HepG2 (cell line): ENCODE measurements around the gene DOCK2. TPM values are rescaled to one million over a fixed set of nuclear protein-coding genes. Genes with fewer than 3 reads are reported as not detected.

Source experiments
- NONO ChIP-seq, 2 experiments: fragments of 450-650 bp in 1 of 2; sonication (generic) in 1 of 2; formaldehyde crosslinking in 1 of 2; IDR thresholded peaks in 1 of 2; conservative IDR thresholded peaks in 1 of 2; 2 replicates each; pipeline versions ENCODE4 v1.6.1 to v1.8.0; 2017 to 2022; ENCODE audit warnings: mild to moderate bottlenecking in 1 of 2, missing genetic modification reagents in 1 of 2, moderate library complexity in 1 of 2
- PITX1 ChIP-seq: sonication (generic); formaldehyde crosslinking; IDR thresholded peaks from 2 replicates; pipeline ENCODE4 v1.5.1; 2020; ENCODE audit warnings: mild to moderate bottlenecking, missing genetic modification reagents
- ZFP82 ChIP-seq: sonication (generic); formaldehyde crosslinking; IDR thresholded peaks from 2 replicates; pipeline ENCODE4 v1.5.1; 2020; ENCODE audit warnings: mild to moderate bottlenecking, missing genetic modification reagents, borderline replicate concordance
- polyA plus RNA-seq, 8 experiments: library from polyadenylated mRNA; depleted of rRNA in 3 of 8; stranded (reverse) in 7 of 8; unstranded in 1 of 8; fragments of >200 nt; fragmentation: Illumina TruSeq in 4 of 8; extraction: Trizol in 4 of 8; gene quantifications; 2 replicates each; pipeline versions ENCODE4 v1.2.1 to v1.2.3, GENCODE V29; 2011 to 2016; ENCODE audit warnings: low read depth in 4 of 8, missing spikeins in 1 of 8, mixed read lengths in 1 of 8; ENCODE audit not compliant: insufficient read depth in 1 of 8
- total RNA-seq, 5 experiments: library from RNA; depleted of rRNA; stranded (reverse); fragments of >200 nt; fragmentation: Illumina TruSeq; extraction: Trizol; gene quantifications; 2 replicates each; pipeline ENCODE4 v1.2.3, GENCODE V29; 2016; ENCODE audit warnings: low read depth in 1 of 5
- TF ChIP-seq, protein P1 (sequence below): sonication (generic); formaldehyde crosslinking; IDR thresholded peaks from 2 replicates; pipeline ENCODE4 v1.4.0; 2020; ENCODE audit warnings: missing genetic modification reagents
- TF ChIP-seq, protein P2 (sequence below), 2 experiments: fragments of 450-650 bp in 1 of 2; sonication (generic) in 1 of 2; formaldehyde crosslinking in 1 of 2; IDR thresholded peaks; 2 replicates each; pipeline versions ENCODE4 v1.6.1 to v1.8.0; 2016 to 2022; ENCODE audit warnings: antibody characterized with exemption in 1 of 2, mild to moderate bottlenecking in 1 of 2, missing genetic modification reagents in 1 of 2

DOCK2 gene
- total and polyA plus RNA-seq, 2 of the 13 experiments (the other 11 are each of a cell fraction or from before 2014, with no cell fraction given), result not detected

DNA sequence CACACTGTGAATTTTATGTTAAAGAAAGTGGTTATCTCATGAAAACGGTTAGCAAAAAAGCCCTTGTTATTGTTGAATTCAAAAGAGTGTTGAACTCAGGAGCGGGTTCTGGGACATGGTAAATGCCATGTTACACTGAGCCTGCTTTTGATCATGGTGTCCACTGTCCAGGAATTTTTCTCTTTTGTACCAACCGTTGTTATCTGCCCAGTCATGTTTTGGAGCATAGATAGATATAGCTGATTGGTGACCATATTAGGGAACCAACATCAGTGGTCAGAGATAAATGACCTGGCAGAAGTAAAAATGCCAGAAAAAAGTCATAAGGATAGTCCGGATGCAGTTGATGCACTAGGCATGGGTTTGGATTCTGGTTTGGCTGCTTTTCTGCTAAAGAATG is 29.3 kb downstream of the DOCK2 start (continued):
- TF ChIP-seq, protein P1, sequence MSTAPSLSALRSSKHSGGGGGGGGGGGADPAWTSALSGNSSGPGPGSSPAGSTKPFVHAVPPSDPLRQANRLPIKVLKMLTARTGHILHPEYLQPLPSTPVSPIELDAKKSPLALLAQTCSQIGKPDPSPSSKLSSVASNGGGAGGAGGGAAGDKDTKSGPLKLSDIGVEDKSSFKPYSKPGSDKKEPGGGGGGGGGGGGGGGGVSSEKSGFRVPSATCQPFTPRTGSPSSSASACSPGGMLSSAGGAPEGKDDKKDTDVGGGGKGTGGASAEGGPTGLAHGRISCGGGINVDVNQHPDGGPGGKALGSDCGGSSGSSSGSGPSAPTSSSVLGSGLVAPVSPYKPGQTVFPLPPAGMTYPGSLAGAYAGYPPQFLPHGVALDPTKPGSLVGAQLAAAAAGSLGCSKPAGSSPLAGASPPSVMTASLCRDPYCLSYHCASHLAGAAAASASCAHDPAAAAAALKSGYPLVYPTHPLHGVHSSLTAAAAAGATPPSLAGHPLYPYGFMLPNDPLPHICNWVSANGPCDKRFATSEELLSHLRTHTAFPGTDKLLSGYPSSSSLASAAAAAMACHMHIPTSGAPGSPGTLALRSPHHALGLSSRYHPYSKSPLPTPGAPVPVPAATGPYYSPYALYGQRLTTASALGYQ (CRISPR knock-in tag), result no peak
- TF ChIP-seq, protein P2, sequence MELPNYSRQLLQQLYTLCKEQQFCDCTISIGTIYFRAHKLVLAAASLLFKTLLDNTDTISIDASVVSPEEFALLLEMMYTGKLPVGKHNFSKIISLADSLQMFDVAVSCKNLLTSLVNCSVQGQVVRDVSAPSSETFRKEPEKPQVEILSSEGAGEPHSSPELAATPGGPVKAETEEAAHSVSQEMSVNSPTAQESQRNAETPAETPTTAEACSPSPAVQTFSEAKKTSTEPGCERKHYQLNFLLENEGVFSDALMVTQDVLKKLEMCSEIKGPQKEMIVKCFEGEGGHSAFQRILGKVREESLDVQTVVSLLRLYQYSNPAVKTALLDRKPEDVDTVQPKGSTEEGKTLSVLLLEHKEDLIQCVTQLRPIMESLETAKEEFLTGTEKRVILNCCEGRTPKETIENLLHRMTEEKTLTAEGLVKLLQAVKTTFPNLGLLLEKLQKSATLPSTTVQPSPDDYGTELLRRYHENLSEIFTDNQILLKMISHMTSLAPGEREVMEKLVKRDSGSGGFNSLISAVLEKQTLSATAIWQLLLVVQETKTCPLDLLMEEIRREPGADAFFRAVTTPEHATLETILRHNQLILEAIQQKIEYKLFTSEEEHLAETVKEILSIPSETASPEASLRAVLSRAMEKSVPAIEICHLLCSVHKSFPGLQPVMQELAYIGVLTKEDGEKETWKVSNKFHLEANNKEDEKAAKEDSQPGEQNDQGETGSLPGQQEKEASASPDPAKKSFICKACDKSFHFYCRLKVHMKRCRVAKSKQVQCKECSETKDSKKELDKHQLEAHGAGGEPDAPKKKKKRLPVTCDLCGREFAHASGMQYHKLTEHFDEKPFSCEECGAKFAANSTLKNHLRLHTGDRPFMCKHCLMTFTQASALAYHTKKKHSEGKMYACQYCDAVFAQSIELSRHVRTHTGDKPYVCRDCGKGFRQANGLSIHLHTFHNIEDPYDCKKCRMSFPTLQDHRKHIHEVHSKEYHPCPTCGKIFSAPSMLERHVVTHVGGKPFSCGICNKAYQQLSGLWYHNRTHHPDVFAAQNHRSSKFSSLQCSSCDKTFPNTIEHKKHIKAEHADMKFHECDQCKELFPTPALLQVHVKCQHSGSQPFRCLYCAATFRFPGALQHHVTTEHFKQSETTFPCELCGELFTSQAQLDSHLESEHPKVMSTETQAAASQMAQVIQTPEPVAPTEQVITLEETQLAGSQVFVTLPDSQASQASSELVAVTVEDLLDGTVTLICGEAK (IDR thresholded peaks at IDR 0.05), result no peak
- TF ChIP-seq, protein P2 (CRISPR knock-in tag; IDR thresholded peaks at IDR 0.05), result no peak
- no peak for TF ChIP-seq ZFP82 (CRISPR knock-in tag)
- TF ChIP-seq PITX1 (CRISPR knock-in tag), result no peak
- TF ChIP-seq NONO (IDR thresholded peaks at IDR 0.05), result no peak
- no peak for TF ChIP-seq NONO (CRISPR knock-in tag; conservative IDR thresholded peaks at IDR 0.05)
